Mesothelial cell of epicardium (in vitro differentiated cells): ENCODE results near the gene LAMB1. TPM values are rescaled to one million over a fixed set of nuclear protein-coding genes. Genes with fewer than 3 reads are reported as not detected.

Experiments
- DNase-seq, 2 experiments: peaks; one replicate each; pipeline ENCODE4 v3.0.0; 2021; ENCODE audit warnings: low spot score in 2 of 2; ENCODE audit not compliant: unreplicated experiment in 2 of 2
- H3K27ac Mint-ChIP-seq: 2 replicates; pipeline ENCODE4 v1.8.0; 2021; ENCODE audit warnings: mixed read lengths
- H3K27me3 Mint-ChIP-seq: 2 replicates; pipeline ENCODE4 v1.8.0; 2021; ENCODE audit warnings: low read depth, mixed read lengths
- H3K36me3 Mint-ChIP-seq: 2 replicates; pipeline ENCODE4 v1.8.0; 2021; ENCODE audit warnings: mixed read lengths
- H3K4me1 Mint-ChIP-seq: 2 replicates; pipeline ENCODE4 v1.8.0; 2021; ENCODE audit warnings: mixed read lengths
- H3K4me3 Mint-ChIP-seq: 2 replicates; pipeline ENCODE4 v1.8.0; 2021; ENCODE audit warnings: mild to moderate bottlenecking, moderate library complexity, mixed read lengths
- H3K9me3 Mint-ChIP-seq: 2 replicates; pipeline ENCODE4 v1.8.0; 2021; ENCODE audit warnings: mixed read lengths
- CTCF ChIP-seq: fragments of 200-600 bp; sonication (generic); IDR thresholded peaks from one replicate; pipeline ENCODE4 v1.5.0; 2021; ENCODE audit warnings: antibody characterized with exemption; ENCODE audit not compliant: unreplicated experiment
- total RNA-seq: library from RNA; stranded (reverse); gene quantifications from 3 replicates; pipeline ENCODE4 v1.2.1, GENCODE V29; 2021

The LAMB1 gene
- total RNA-seq, 1 donor from 2014 or later: 593 TPM

- DNase-seq: no peak
- Mint-ChIP-seq H3K4me1 (peaks cover 36% of the 10 kb centered on the region), H3K4me3 (no peak overlapping the region), H3K27ac (peak overlapping the region; percentile 51), H3K36me3 (peaks cover 46% of the 10 kb centered on the region), H3K9me3 (no peaks in the 10 kb centered on the region), H3K27me3 (no peaks in the 10 kb centered on the region)
- TF ChIP-seq CTCF: peak; percentile 45
These were observed 20.0 kb downstream of the LAMB1 start for GRCh38 chr7:107982918-107983389.

- peak overlapping the region; percentile 51 for H3K27ac Mint-ChIP-seq
- no peaks in the 10 kb centered on the region for H3K27me3 Mint-ChIP-seq
- H3K9me3 Mint-ChIP-seq: no peaks in the 10 kb centered on the region
- no peak overlapping the region for H3K4me3 Mint-ChIP-seq
- H3K36me3 Mint-ChIP-seq: peaks cover 47% of the 10 kb centered on the region
- H3K4me1 Mint-ChIP-seq: peaks cover 36% of the 10 kb centered on the region
- no peak for TF ChIP-seq CTCF
- DNase-seq: no peak
These were observed 20.7 kb downstream of the LAMB1 start for GRCh38 chr7:107982042-107982840.

- Mint-ChIP-seq H3K27ac (peak overlapping the region; percentile 64), H3K36me3 (peaks cover 45% of the 10 kb centered on the region), H3K27me3 (no peaks in the 10 kb centered on the region), H3K4me1 (peaks cover 36% of the 10 kb centered on the region), H3K9me3 (no peaks in the 10 kb centered on the region), H3K4me3 (no peak overlapping the region)
- DNase-seq: no peak
- TF ChIP-seq CTCF: no peak
These were observed 21.5 kb downstream of the LAMB1 start for GRCh38 chr7:107981466-107981865.

GRCh38 chr7:107980671-107981190, 22.2 kb downstream of the LAMB1 start:
- peaks cover 46% of the 10 kb centered on the region for H3K36me3 Mint-ChIP-seq
- no peak for TF ChIP-seq CTCF
- no peak overlapping the region for H3K27ac Mint-ChIP-seq
- no peaks in the 10 kb centered on the region for H3K9me3 Mint-ChIP-seq
- DNase-seq: no peak
- H3K4me1 Mint-ChIP-seq: peaks cover 36% of the 10 kb centered on the region
- H3K4me3 Mint-ChIP-seq: no peak overlapping the region
- H3K27me3 Mint-ChIP-seq: no peaks in the 10 kb centered on the region

- no peak for DNase-seq
- peaks cover 36% of the 10 kb centered on the region for H3K4me1 Mint-ChIP-seq
- no peak for TF ChIP-seq CTCF
- no peak overlapping the region for H3K4me3 Mint-ChIP-seq
- no peak overlapping the region for H3K27ac Mint-ChIP-seq
- peaks cover 52% of the 10 kb centered on the region for H3K36me3 Mint-ChIP-seq
- no peaks in the 10 kb centered on the region for H3K9me3 Mint-ChIP-seq
- H3K27me3 Mint-ChIP-seq: no peaks in the 10 kb centered on the region
These were observed 22.8 kb downstream of the LAMB1 start for GRCh38 chr7:107980171-107980570.
